Ascending aorta (tissue), 2 donors: ENCODE results near the gene TRRAP. TPM values are rescaled to one million over a fixed set of nuclear protein-coding genes. Genes with fewer than 3 reads are reported as not detected.

ENCODE experiments used
- DNase-seq, 2 donors: peaks; one replicate each; pipeline ENCODE4 v3.0.0-alpha.2; 2019; ENCODE audit warnings: low spot score in 2 of 2
- H3K27ac ChIP-seq, 2 donors: fragments of 200-600 bp; sonication (generic); one replicate each; pipeline ENCODE4 v1.5.1; 2016 to 2017; ENCODE audit warnings: mild to moderate bottlenecking in 1 of 2
- H3K27me3 ChIP-seq: fragments of 200-600 bp; sonication (generic); one replicate; pipeline ENCODE4 v1.5.1; 2017
- H3K36me3 ChIP-seq, 2 donors: fragments of 200-600 bp; sonication (generic); one replicate each; pipeline ENCODE4 v1.5.1; 2016
- H3K4me1 ChIP-seq, 2 donors: fragments of 200-600 bp; sonication (generic); one replicate each; pipeline ENCODE4 v1.5.1; 2016 to 2017; ENCODE audit warnings: mild to moderate bottlenecking in 1 of 2
- H3K4me3 ChIP-seq, 2 donors: fragments of 200-600 bp; sonication (generic); one replicate each; pipeline ENCODE4 v1.5.1; 2016 to 2017; ENCODE audit warnings: mild to moderate bottlenecking in 1 of 2
- H3K9me3 ChIP-seq, 2 donors: fragments of 200-600 bp; sonication (generic); one replicate each; pipeline ENCODE4 v1.5.1; 2016
- CTCF ChIP-seq, 3 experiments: fragments of 200-600 bp in 2 of 3; fragments of 450-650 bp in 1 of 3; sonication (generic) in 2 of 3; IDR thresholded peaks; one replicate each; pipeline ENCODE4 v1.5.1; 2016 to 2019; ENCODE audit warnings: antibody characterized with exemption in 3 of 3, mild to moderate bottlenecking in 1 of 3, moderate library complexity in 1 of 3
- intact Hi-C: fragments of 100-400 bp; cut with DNase I; formaldehyde crosslinking; loops from one replicate; pipeline ENCODE4 v1.15.1; 2023
- total RNA-seq: library from RNA; depleted of rRNA; stranded (reverse); fragments of >200 nt; gene quantifications from one replicate; pipeline ENCODE4 v1.1.0, GENCODE V29; 2016

Gene TRRAP
- total RNA-seq, 1 donor from 2014 or later, result 23.4 TPM

- H3K27me3 ChIP-seq, result no peaks in the 10 kb centered on the region
- no peak overlapping the region for H3K4me3 ChIP-seq
- H3K4me1 ChIP-seq, result peaks cover 4 to 25% of the 10 kb centered on the region in 2 donors
- intact Hi-C loops, result no loop called here
- H3K36me3 ChIP-seq, result no peaks in the 10 kb centered on the region
- TF ChIP-seq CTCF (IDR thresholded peaks at IDR 0.05), result no peak
- no peak for DNase-seq
- no peaks in the 10 kb centered on the region for H3K9me3 ChIP-seq
- H3K27ac ChIP-seq, result peak overlapping the region; percentile 63 to 69
These were observed 9.9 kb upstream of the TRRAP start for GRCh38 chr7:98868450-98868849.

- Histone ChIP-seq H3K27ac (peak overlapping the region; percentile 60 to 69), H3K36me3 (no peaks in the 10 kb centered on the region), H3K9me3 (no peaks in the 10 kb centered on the region), H3K4me3 (peak overlapping the region; percentile 65 to 83), H3K27me3 (no peaks in the 10 kb centered on the region), H3K4me1 (peaks cover 4 to 25% of the 10 kb centered on the region in 2 donors)
- DNase-seq, result no peak
- no peak for TF ChIP-seq CTCF (IDR thresholded peaks at IDR 0.05)
- intact Hi-C loops, result no loop called here
These were observed 9.2 kb upstream of the TRRAP start for GRCh38 chr7:98869027-98869596.

- TF ChIP-seq CTCF (IDR thresholded peaks at IDR 0.05), result no peak
- Histone ChIP-seq H3K27ac (peak within 1 kb of the TSS; percentile 60 to 69), H3K36me3 (no peaks in the 10 kb centered on the region), H3K4me3 (peak within 1 kb of the TSS; percentile 65 to 83), H3K9me3 (no peaks in the 10 kb centered on the region), H3K4me1 (peaks cover 4 to 25% of the 10 kb centered on the region in 2 donors), H3K27me3 (no peaks in the 10 kb centered on the region)
- intact Hi-C loops, result loop anchor here (2.0 kb wide), 1 partner anchor 29 kb away; no protein-coding TSS in a partner anchor
- no peak for DNase-seq
These were observed 8.7 kb upstream of the TRRAP start, which contains the start of gene TMEM130 for GRCh38 chr7:98869597-98870120. TSS of gene TMEM130 (minus strand) at chr7:98870014. CDS start at chr7:98869861, 153 bp downstream.

DNA sequence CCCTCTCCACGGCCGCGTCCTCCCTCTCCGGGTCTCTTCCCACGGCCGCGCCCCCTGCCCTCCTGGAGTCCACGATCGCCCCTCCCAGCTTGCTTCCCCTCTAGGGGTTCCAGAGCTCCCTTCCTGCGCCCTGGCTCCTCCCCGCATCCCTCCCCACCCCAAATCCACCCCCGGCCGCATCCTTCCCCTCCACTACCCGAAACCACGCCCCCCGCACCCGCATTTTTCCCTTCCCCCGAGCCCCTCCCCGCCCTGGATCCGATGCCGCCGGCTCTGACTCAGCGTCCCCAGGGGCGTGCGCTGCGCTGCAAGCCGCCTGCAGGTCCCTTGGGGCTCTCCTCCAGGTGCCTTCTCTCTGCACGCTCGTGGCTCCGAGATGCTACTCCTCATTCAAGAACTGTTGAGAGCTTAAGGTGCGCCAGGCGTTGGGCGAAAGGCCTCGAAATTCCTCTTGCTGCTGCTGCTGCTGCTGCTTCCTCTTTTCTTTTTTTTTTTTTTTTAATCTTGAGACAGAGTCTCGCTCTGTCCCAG lies 8.1 kb upstream of the TRRAP start:
- Histone ChIP-seq H3K36me3 (no peaks in the 10 kb centered on the region), H3K4me3 (peak overlapping the region; percentile 65 to 83), H3K27ac (peak overlapping the region in 1 of 2 donors; percentile 69), H3K9me3 (no peaks in the 10 kb centered on the region), H3K27me3 (no peaks in the 10 kb centered on the region), H3K4me1 (peaks cover 4 to 19% of the 10 kb centered on the region in 2 donors)
- intact Hi-C loops, result loop anchor here (2.0 kb wide), 1 partner anchor 29 kb away; no protein-coding TSS in a partner anchor
- TF ChIP-seq CTCF (IDR thresholded peaks at IDR 0.05), result no peak
- DNase-seq, result peak in 1 of 2 donors; percentile 83

DNA sequence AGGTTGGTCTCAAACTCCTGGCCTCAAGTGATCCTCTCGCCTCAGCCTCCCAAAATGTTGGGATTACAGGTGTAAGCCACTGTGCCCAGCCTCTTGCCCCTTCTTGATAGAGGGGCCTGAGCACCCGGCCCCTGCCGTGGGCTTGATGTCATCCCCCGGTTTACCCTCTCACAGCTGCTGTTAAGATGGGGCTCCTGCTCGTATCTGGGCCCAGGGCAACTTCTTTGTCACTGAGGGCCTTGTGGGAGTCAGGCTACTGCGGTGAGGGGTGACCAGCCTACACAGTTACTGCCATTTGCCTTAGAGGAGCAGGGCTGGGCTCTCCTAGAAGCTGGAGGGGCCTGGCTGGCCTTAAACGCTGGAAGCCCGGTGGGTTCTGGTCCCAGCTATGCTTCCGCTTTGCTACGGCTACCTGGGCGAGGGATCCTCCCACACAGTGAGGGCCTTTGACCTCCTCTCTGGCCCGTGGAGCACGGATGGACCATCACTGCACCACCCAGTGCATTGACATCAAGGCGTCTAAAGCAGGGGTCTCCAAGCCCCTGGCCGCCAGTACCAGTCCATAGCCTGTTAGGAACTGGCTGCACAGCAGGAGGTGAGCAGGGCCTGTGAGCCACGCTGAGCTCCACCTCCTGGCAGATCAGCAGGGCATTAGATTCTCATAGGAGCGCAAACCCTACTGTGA lies 7.4 kb upstream of the TRRAP start:
- H3K4me1 ChIP-seq, result peaks cover 4 to 14% of the 10 kb centered on the region in 2 donors
- peak overlapping the region in 1 of 2 donors; percentile 11 for H3K27ac ChIP-seq
- H3K36me3 ChIP-seq, result no peaks in the 10 kb centered on the region
- intact Hi-C loops, result loop anchor here (2.0 kb wide), 1 partner anchor 30 kb away; no protein-coding TSS in a partner anchor
- no peak for TF ChIP-seq CTCF (IDR thresholded peaks at IDR 0.05)
- peak overlapping the region; percentile 65 to 83 for H3K4me3 ChIP-seq
- DNase-seq, result no peak
- no peaks in the 10 kb centered on the region for H3K27me3 ChIP-seq
- H3K9me3 ChIP-seq, result no peaks in the 10 kb centered on the region
